Stimulated activated CD8-positive, alpha-beta memory T cell treated with anti-CD3 and anti-CD28 coated beads, Interleukin-4, amount 100 ng/mL, for 24 hours (primary cell): ENCODE results near the gene IRF4.
A peak's percentile ranks its signal among the peaks of the same experiment; 100 is the strongest.

Experiments used
- DNase-seq: peaks from one replicate; pipeline ENCODE4 v3.0.0-alpha.2; 2020; ENCODE audit warnings: low read depth

The IRF4 gene

GRCh38 chr6:391559-392440 is at the start of gene IRF4:
Gene IRF4, plus strand, starts transcription at chr6:391752. Its CDS starts 1,401 bp downstream, at chr6:393153.
- peak; percentile 66 for DNase-seq

DNA sequence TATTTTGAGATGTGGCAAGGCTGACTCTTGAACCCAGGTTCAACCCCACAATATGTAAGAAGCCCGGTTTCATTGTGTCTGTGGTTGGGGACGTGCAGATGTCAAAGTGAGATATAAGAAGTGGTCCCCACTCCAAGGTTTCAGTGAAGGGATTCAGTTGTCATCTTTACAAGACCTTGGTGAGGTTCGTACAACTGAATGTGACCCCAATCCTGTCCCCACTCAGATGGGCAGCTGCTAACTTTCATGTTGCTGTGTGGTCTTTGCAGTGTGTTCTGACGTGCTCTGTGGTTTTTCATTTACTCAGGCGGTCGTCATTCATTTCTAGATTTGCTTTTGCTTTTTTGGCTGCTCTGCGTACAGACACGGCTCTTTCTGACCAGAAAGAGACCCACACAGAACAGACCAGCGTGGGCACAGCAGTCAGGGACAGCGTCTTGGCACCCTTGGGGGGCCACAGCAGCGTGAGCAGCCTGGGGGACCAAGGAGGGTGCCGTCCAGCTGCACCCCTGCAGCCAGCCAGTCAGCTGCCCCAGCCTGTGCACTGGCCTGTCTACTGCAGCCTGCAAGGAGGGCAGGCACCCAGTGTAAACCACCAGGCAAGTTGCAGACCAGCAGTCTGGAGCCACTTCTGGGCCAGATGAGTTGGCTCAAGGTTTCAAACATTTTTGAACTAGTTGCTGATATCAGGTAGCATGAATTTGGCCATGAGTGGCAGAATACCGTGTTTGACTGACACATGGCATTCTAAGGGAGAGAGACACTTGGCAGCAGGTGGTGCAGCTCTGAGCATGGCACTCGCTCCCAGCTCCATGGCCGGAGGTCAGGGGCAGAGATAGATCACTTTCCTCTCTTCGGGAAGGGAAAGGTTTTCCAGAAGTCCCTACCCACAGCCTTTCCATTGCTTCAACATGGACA is 49.4 kb upstream of the IRF4 start:
- DNase-seq: no peak

DNA sequence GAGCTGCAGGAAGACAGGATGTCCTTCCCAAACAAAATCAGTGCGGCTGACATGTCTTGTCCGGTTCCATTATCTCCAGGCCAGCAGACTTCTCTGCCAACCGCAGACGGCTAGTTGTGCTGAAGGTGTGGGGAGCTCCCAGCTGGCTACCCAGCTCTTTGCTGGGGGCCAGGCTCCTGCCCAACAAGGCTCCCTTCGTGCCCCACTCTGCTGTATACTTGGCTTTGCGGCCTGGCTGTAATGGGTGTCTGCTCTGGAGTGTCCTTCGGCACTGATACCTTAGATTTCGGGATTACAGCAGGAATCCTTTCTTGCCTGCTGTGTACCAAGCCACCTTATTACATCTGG is 48.7 kb upstream of the IRF4 start:
- no peak for DNase-seq

DNA sequence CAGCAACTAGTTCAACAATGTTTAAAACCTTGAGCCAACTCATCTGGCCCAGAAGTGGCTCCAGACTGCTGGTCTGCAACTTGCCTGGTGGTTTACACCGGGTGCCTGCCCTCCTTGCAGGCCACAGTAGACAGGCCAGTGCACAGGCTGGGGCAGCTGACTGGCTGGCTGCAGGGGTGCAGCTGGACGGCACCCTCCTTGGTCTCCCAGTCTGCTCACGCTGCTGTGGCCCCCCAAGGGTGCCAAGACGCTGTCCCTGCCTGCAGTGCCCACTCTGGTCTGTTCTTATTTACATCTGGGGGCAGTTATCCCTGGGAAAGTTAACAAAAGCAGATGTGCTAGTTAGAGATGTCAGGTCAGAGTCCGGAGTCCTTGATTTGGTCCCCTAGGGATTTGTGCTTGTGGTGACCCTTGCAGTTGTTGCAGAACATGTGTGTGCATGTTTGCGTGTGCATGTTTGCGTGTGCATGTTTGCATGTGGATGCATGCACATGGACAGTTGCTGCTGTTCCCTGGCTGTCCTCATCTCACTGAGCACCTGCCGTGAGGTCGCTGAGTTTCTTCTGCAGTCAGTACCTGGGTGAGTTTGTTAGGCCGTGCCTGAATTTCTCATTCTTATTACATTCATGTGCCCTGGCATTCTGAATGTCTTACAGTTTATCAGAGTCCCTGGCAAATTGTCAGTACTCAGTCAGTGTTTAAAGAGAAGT is 48.2 kb upstream of the IRF4 start:
- DNase-seq: no peak

- DNase-seq: no peak
Observed at GRCh38 chr6:343960-344815, 47.4 kb upstream of the IRF4 start.

GRCh38 chr6:344816-345340 is 46.7 kb upstream of the IRF4 start:
- DNase-seq: no peak

DNA sequence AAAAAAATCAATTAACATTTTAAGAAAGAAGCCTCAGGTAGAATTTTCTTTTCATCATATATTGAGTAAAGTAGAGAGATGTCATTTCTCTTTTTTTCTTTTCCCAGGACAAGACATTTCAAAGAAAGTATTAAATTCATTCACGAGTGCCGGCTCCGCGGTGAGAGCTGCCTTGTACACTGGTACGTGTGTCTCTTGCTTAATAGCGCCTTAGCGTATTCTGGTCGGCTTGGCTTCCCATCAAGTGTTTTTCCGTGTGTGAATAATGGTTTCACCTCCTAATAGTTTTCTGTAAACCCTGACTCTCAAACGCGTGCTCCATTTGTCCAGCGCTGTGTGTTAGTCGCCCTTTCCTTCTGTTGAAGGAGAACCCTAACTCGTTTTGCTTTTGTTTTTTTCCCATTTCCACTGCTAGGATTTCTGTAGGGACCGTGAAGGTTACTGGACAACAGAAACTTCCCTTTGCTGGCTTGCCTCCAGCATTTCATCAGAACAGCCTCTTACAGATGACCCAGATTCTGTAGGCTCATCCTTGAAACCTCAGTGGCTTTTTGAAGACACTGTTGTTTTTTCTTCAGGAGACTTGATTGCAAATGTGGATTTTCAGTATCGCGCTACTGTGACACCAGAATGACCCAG is 45.7 kb upstream of the IRF4 start:
- no peak for DNase-seq

DNA sequence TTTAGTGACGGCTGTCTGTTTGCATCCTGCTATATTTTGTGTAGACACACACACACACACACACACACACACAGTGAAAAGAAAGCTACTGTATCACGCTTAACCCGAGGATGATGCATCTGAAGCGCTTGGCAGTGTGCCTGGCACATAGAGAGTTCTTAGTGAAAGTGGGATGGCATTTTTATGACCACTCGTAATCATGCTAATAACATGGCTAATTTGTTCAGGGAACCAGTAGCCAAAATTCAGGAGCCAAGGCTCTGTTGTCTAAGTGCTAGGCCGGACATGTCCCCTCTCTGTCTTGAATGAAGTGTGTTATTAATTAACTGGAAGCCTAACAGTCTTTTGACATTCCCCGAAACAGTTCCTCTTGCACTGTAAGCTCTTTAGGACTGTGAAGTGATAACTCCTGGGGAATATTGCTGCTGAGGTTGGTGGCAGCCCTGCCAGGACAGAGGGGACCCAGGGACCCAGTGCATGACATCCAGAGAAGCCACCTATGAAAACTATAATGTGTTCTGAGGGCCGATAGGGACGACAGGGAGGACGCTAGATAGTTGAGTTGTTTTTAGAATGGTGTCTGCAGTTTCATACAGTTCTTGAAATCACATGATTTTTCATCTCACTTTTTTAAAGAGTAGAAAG is 45.0 kb upstream of the IRF4 start:
- DNase-seq: no peak

DNA sequence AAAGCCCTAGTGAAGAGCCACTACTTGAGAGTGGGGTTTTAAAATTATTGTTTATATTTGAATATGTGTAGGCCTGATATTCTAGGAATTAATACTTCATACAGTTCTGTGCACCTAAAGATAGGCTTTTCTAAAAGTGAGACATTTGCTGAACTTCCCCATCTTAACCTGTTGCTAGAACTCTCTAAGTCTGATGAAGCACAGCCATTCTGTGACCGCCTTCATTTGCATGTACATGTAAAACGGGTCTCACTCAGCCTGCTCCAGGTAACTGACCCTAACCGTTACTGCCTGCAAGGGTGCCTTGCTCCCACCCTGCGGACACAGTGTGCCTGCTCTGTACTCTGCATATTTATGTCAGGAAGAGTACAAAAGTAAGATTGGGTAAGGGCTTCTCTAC is 44.3 kb upstream of the IRF4 start:
- no peak for DNase-seq

- no peak for DNase-seq
Observed at GRCh38 chr6:347951-348859, 43.3 kb upstream of the IRF4 start.

DNA sequence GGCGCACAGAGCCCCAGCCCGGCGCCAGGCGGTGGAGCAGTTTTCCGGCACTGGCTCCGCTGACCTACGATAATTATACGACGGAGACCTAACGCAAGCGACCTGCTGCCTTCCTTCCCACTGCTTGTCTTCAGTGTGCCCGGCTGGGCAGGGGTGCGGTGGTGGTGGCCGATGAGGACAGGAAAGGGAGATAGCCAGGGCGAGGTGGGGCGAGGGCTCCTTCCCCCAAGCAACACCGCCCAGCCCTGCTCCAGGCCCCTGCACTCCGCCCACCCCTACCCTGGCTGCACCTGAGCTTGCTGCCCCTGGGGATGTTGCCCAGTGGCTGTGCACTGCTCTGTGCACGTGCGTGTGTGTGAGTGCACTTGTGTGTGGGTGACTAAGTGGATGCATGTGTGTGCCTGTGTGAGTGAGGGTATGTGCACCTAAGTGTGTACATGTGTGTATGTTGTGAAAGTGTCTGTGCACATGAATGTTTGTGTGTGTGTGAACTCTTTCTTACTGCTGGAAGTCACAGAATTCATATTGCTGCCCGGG is 42.6 kb upstream of the IRF4 start:
- DNase-seq: no peak

DNA sequence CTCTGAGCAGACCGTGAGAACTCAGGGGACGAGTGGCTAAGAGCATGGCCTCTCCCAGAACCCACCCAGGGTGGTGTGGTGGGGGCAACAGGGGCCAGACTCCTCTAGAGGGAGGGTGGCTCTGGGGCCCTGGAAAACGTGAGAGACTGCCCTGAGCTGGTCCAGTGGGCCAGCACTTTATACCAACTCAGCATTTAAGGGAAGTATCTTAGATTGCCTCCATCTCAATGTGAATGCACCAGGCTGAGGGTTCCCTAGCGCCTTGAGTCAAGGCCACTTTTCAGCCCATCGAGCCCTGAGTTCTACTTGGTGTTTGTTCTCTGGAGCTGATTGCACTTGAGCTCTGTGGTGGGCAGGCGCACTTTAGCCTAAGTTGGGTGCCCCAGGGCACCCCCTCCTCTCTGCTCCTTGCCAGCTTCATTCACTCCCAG is 42.0 kb upstream of the IRF4 start:
- no peak for DNase-seq

- DNase-seq: no peak
Observed at GRCh38 chr6:350371-350770, 41.2 kb upstream of the IRF4 start.

GRCh38 chr6:351011-351866 is 40.3 kb upstream of the IRF4 start:
- DNase-seq: no peak

- DNase-seq: no peak
Observed at GRCh38 chr6:351867-352289, 39.7 kb upstream of the IRF4 start.

DNA sequence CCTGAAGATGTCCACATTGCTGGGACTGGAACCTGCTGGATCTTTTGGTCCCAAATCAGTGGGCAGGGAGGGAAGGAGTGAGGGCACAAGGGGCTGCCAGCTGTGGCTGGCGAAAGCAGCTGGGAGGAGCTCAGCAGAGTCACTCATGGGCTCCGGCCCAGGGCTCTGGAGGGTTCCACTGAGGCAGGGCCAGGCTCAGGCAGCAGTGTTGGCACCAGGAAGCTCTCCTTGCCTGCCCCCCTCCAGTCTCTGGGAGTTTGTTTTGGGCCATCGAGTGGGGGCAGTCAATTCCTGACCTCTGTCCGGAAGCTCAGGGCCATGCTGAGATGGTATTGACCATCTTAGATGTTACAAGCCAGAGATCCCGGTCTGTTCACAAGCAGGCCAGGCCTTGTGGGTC is 39.1 kb upstream of the IRF4 start:
- DNase-seq: no peak

DNA sequence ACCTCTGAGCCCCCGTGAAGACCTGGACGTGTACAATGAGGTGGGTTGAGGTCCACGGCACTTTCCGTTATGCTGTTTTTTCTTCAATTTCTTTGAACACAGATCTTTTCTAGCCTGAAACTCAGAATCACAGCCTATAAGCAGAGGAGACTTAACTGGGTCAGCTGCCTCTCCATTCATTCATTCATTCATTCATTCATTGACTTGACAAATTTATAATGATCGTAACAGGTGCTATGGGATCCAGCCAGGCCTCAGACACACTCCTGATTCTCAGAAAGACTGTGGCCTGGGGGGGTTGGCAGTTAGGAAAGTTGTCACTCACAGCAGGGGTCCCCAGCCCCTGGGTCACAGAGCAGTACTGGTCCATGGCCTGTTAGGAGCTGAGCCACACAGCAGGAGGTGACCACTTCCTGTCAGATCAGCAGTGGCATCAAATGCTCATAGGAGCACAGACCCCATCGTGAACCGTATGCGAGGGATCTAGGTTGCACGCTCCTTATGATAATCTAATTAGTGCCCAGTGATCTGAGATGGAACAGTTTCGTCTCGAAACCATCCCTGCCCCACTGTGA is 38.6 kb upstream of the IRF4 start:
- DNase-seq: no peak
